Naive thymus-derived CD8-positive, alpha-beta T cell (primary cell): ENCODE results near the gene ATG16L1. TPM values are rescaled to one million over a fixed set of nuclear protein-coding genes. Genes with fewer than 3 reads are reported as not detected.
A peak's percentile ranks its signal among the peaks of the same experiment; 100 is the strongest.

Experiments used
- ATAC-seq, 2 donors: fragments of 150-1000 bp; cut with Tn5 transposase in 1 of 2; sonication (Bioruptor Pico), chemical (Tn5 transposase) in 1 of 2; 1 replicate in 1 of 2; 2 replicates in 1 of 2; pipeline ENCODE4 v1.10.0; 2021; ENCODE audit warnings: mild to moderate bottlenecking in 2 of 2, moderate library complexity in 2 of 2
- POLR2A ChIA-PET: fragments of 350-600 bp; sonication (Branson Sonifier 250); formaldehyde crosslinking; loops from one replicate; lab custom pipeline; 2021; ENCODE audit warnings: antibody characterized with exemption; lab: Charles Lee
- DNase-seq, 10 donors: peaks; one replicate each; pipeline versions ENCODE4 v3.0.0 to v3.0.0-alpha.2; 2020 to 2022
- H3K27ac Mint-ChIP-seq, 10 donors: one replicate each; pipeline ENCODE4 v1.8.0; 2020 to 2022; ENCODE audit warnings: mild to moderate bottlenecking in 10 of 10, mixed read lengths in 10 of 10, moderate library complexity in 4 of 10, inconsistent platforms in 1 of 10
- H3K27me3 Mint-ChIP-seq, 5 donors: one replicate each; pipeline ENCODE4 v1.8.0; 2021 to 2022; ENCODE audit warnings: mixed read lengths in 5 of 5
- H3K36me3 Mint-ChIP-seq, 3 donors: one replicate each; pipeline ENCODE4 v1.8.0; 2020 to 2022; ENCODE audit warnings: mixed read lengths in 3 of 3, mild to moderate bottlenecking in 2 of 3, inconsistent platforms in 1 of 3
- H3K4me1 Mint-ChIP-seq, 4 donors: one replicate each; pipeline ENCODE4 v1.8.0; 2021 to 2022; ENCODE audit warnings: mixed read lengths in 4 of 4
- H3K4me3 Mint-ChIP-seq, 10 donors: one replicate each; pipeline ENCODE4 v1.8.0; 2020 to 2022; ENCODE audit warnings: mild to moderate bottlenecking in 10 of 10, mixed read lengths in 10 of 10, moderate library complexity in 6 of 10, inconsistent platforms in 1 of 10
- H3K9me3 Mint-ChIP-seq, 9 donors: one replicate each; pipeline ENCODE4 v1.8.0; 2020 to 2022; ENCODE audit warnings: mixed read lengths in 9 of 9, mild to moderate bottlenecking in 3 of 9, inconsistent platforms in 1 of 9, moderate library complexity in 1 of 9
- polyA plus RNA-seq, 3 donors: library from polyadenylated mRNA; unstranded; fragments of 300-500 nt; fragmentation: Illumina TruSeq; gene quantifications; one replicate each; pipeline ENCODE4 v1.2.3, GENCODE V29; 2021
- total RNA-seq, 8 experiments: library from RNA in 2 of 8; stranded (reverse) in 2 of 8; gene quantifications; one replicate each; pipeline ENCODE4 v1.2.3 and lab custom pipeline; 2021 to 2026

ATG16L1 gene
- total and polyA plus RNA-seq, 5 experiments from 2014 or later, result 12.4 to 78.5 (median 19.3) TPM

DNA sequence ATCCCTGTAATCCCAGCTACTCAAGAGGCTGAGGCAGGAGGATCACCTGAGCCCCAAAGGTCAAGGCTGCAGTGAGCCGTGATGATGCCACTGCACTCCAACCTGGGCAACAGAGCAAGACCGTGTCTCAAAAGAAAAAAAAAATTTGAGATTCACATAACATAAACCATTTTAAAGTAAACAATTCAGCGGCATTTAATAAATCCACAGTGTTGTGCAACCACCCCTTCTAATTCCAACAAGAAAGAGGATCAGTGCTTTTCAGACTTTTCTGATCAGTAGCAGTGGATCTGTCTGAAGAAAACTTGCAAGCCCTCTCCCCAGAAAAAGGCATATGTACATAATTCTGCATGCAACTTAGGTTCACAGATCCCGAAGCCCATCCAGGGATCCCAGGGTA is 48.9 kb downstream of the ATG16L1 start:
- no peak overlapping the region for H3K4me3 Mint-ChIP-seq
- ATAC-seq, result no peak
- no peaks in the 10 kb centered on the region for H3K27me3 Mint-ChIP-seq
- H3K4me1 Mint-ChIP-seq, result peaks cover 4 to 18% (median 10%) of the 10 kb centered on the region in 4 donors
- no peaks in the 10 kb centered on the region for H3K9me3 Mint-ChIP-seq
- H3K36me3 Mint-ChIP-seq, result peaks cover 0 to 13% (median 4%) of the 10 kb centered on the region in 3 donors
- DNase-seq, result no peak
- POLR2A ChIA-PET, result no interaction called here
- H3K27ac Mint-ChIP-seq, result peak overlapping the region in 2 of 10 donors; percentile 65 to 79

DNA sequence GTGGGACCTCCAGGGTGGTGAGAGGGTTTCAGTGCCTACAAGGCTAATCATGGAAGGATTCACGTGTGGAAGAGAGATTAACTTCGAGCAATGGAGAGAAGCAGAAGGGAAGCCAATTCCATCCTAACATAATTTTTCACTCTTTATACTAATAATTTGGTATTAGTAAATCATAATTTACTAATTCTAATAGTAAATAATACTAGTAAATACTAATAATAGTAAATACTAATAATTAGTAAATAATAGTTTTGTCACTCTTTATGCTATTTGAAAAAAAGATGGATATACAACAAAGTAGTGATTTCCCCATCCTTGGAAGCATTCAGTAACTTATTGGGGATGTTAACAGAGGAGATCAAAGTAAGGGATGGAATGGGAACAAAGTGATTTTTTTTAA is 49.8 kb downstream of the ATG16L1 start:
- H3K36me3 Mint-ChIP-seq, result peaks cover 0 to 5% (median 0%) of the 10 kb centered on the region in 3 donors
- H3K4me1 Mint-ChIP-seq, result peaks cover 4 to 18% (median 9%) of the 10 kb centered on the region in 4 donors
- ATAC-seq, result no peak
- no peaks in the 10 kb centered on the region for H3K27me3 Mint-ChIP-seq
- no peaks in the 10 kb centered on the region for H3K9me3 Mint-ChIP-seq
- POLR2A ChIA-PET, result interaction anchor here (1.8 kb wide), 1 partner anchor 20 kb away, joined by 6 read pairs; no protein-coding TSS in a partner anchor
- DNase-seq, result no peak
- H3K4me3 Mint-ChIP-seq, result no peak overlapping the region
- H3K27ac Mint-ChIP-seq, result no peak overlapping the region

DNA sequence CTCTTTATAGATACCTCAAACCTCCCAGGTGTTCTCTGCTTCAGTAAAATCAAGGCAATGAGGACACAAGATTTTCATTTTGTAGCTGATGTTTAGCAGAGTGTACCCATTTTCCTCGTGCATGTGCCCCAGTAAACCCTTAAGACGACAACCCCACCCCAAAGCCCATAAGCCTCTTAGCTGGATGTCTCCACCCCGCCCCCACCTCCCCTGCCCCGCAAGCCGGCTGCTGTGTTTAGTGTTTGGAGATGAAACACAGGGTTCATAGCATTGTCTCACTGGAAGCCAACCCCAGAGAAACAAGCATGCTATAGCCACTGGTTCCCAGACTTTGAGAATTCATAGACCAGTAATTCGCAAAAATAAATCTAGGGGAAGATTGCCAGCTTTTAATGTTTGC is 50.3 kb downstream of the ATG16L1 start:
- no peaks in the 10 kb centered on the region for H3K27me3 Mint-ChIP-seq
- peaks cover 4 to 16% (median 9%) of the 10 kb centered on the region in 4 donors for H3K4me1 Mint-ChIP-seq
- DNase-seq, result no peak
- H3K4me3 Mint-ChIP-seq, result no peak overlapping the region
- ATAC-seq, result no peak
- POLR2A ChIA-PET, result interaction anchor here (1.8 kb wide), 1 partner anchor 19 kb away, joined by 6 read pairs; no protein-coding TSS in a partner anchor
- no peak overlapping the region for H3K27ac Mint-ChIP-seq
- H3K36me3 Mint-ChIP-seq, result peaks cover 0 to 3% (median 0%) of the 10 kb centered on the region in 3 donors
- no peaks in the 10 kb centered on the region for H3K9me3 Mint-ChIP-seq

DNA sequence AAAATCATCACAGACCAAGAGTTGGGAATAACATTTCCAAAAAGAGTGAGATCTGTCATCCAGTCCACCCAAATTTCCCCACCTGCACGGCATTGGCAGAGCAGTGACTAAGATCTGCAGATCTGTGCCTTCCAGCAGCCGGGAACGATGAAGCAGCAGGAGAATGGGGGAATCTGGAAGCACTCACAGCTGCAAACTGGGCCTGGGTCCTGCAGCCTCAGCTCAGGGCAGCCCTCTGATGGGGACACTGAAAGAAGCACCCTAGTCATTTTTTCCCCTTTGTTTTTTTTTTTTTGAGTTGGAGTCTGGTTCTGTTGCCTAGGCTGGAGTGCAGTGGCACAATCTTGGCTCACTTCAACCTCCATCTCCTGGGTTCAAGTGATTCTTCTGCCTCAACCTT is 51.8 kb downstream of the ATG16L1 start:
- Mint-ChIP-seq H3K4me3 (no peak overlapping the region), H3K4me1 (peaks cover 4 to 12% (median 9%) of the 10 kb centered on the region in 4 donors), H3K36me3 (no peaks in the 10 kb centered on the region), H3K27ac (no peak overlapping the region), H3K9me3 (no peaks in the 10 kb centered on the region), H3K27me3 (no peaks in the 10 kb centered on the region)
- DNase-seq, result no peak
- ATAC-seq, result no peak
- POLR2A ChIA-PET, result interaction anchor here (0.6 to 0.7 kb wide), 3 partner anchors 12 to 100 kb away, joined by 4 to 10 read pairs (median 5); no protein-coding TSS in a partner anchor

DNA sequence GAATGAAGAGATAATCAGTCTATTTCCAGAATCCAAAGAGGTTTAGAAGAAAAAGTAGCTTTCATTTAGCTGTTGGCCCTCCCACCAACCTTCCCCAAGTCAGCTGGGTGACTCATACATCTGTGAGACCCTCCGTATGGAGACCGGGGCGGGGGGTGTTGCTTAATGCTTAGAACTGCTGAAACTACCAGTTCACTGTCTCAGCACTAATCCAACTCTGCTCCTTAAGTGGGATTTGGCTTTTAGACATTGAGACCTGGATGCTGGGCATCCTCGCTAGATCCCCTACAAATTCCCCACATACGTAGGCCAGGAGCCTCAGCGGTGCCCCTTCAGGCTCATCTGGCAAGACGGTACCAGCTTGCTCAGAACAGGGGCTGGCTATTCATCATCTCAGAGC is 56.1 kb downstream of the ATG16L1 start, which contains the start of gene SAG:
TSS of gene SAG (plus strand) at position 252 of the 400 bp plus-strand sequence. CDS start 1,374 bp downstream, outside the sequence.
- H3K27me3 Mint-ChIP-seq, result no peaks in the 10 kb centered on the region
- no peaks in the 10 kb centered on the region for H3K9me3 Mint-ChIP-seq
- H3K36me3 Mint-ChIP-seq, result no peaks in the 10 kb centered on the region
- peak within 1 kb of the TSS in 2 of 10 donors; percentile 20 to 83 for H3K27ac Mint-ChIP-seq
- DNase-seq, result no peak
- POLR2A ChIA-PET, result interaction anchor here (0.6 kb wide), 1 partner anchor 46 kb away, joined by 3 read pairs; no protein-coding TSS in a partner anchor
- H3K4me3 Mint-ChIP-seq, result peak within 1 kb of the TSS in 1 of 10 donors; percentile 21
- no peak for ATAC-seq
- H3K4me1 Mint-ChIP-seq, result peaks cover 8 to 15% (median 12%) of the 10 kb centered on the region in 4 donors

DNA sequence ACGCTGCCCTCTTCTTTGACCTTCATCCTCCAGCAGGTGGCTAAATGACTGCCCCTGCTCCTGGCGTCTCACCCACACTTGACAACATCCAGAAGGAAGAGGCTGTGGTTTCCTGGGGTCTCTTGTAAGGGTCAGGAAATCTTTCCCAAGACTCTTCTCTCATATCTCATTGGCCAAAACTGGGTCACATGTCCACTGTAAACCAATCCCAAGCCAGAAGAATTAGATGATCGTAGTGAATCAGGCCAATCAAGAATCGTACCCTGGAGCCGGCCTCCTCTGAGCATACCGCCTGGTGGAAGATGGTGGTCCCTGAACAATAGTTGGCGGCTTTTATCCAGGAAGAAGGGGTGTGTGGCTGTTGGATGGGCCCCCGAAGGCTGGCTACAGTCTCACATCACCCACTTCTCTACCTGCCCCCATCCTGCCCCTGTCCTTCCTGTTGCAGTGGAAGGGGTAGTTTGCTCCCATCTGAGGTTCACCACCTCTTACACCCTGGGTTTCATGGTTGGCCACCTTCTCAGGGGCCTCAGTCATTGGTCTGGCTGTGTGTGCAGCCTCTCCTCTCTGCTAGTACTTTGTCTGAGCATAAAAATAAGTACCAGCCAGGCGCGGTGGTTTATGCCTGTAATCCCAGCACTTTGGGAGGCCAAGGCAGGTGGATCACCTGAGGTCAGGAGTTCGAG is 59.9 kb downstream of the ATG16L1 start:
- no peaks in the 10 kb centered on the region for H3K36me3 Mint-ChIP-seq
- H3K27ac Mint-ChIP-seq, result peak overlapping the region in 1 of 10 donors; percentile 57
- POLR2A ChIA-PET, result no interaction called here
- no peak for DNase-seq
- no peaks in the 10 kb centered on the region for H3K9me3 Mint-ChIP-seq
- no peak overlapping the region for H3K4me3 Mint-ChIP-seq
- no peaks in the 10 kb centered on the region for H3K27me3 Mint-ChIP-seq
- no peak for ATAC-seq
- peaks cover 10 to 24% (median 13%) of the 10 kb centered on the region in 4 donors for H3K4me1 Mint-ChIP-seq

DNA sequence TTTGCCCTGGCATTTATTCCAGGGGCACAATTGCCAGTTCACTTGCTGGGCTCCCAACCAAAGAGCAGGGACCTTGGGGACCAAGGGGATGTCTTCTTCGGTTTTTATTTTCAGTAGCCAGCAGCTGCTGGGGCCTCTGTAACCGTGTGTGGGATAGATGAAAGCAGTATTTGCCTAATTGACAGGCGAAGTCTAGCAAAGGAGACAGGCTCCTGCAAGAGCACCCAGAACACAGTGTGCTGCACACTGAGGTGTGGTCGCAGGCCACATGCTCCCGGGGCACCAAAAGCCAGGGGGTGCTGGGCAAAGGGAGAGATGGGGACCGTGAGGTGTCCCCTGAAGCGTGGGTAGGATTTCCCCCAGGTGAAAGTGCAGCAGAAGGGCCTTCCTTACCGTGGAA is 61.4 kb downstream of the ATG16L1 start:
- DNase-seq (no peak), ATAC-seq (no peak)
- peaks cover 7 to 28% (median 13%) of the 10 kb centered on the region in 4 donors for H3K4me1 Mint-ChIP-seq
- H3K27ac Mint-ChIP-seq, result peak overlapping the region in 2 of 10 donors; percentile 46 to 62
- no peaks in the 10 kb centered on the region for H3K36me3 Mint-ChIP-seq
- no peaks in the 10 kb centered on the region for H3K9me3 Mint-ChIP-seq
- POLR2A ChIA-PET, result interaction anchor here (0.7 kb wide), 1 partner anchor 328 kb away, joined by 4 read pairs; no protein-coding TSS in a partner anchor
- H3K27me3 Mint-ChIP-seq, result no peaks in the 10 kb centered on the region
- H3K4me3 Mint-ChIP-seq, result peak overlapping the region in 1 of 10 donors; percentile 63

DNA sequence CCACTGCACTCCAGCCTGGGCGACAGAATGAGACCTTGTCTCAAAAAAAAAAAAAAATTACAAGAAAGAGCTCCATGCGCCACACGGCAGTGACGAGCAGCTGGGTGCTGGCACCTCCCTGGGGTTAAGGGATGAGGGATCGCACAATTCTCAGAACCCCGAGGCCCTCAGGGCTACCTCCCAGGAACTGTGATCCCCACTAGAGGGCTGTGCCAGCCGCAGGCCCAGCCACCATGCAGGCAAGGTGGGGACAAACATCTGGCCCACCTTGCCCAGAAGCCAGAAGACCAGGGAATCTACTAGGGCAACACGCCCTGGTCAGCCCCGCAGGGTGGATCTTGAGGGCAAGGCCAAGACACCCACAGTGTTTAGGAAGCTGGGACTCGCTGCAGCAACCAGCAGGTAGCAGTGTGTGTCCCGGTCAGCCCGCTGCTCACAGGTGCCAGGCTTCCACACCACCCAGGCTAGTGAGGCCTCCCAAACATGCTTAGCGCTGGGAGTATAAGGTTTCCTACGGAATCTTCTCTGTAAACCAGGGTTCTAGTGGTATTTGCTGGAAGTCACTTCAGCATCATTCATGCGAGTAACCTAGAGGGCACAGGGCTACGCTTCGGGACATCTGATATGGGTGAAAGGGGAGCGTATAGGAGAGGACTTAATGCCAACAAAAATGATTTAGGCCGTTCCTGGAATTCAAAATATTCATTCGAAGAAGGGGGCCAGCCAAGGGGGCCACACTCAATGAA is 62.9 kb downstream of the ATG16L1 start:
- Mint-ChIP-seq H3K4me3 (no peak overlapping the region), H3K27ac (no peak overlapping the region), H3K9me3 (no peaks in the 10 kb centered on the region), H3K27me3 (no peaks in the 10 kb centered on the region), H3K4me1 (peaks cover 7 to 30% (median 13%) of the 10 kb centered on the region in 4 donors), H3K36me3 (no peaks in the 10 kb centered on the region)
- DNase-seq (no peak), ATAC-seq (no peak)
- POLR2A ChIA-PET, result no interaction called here

DNA sequence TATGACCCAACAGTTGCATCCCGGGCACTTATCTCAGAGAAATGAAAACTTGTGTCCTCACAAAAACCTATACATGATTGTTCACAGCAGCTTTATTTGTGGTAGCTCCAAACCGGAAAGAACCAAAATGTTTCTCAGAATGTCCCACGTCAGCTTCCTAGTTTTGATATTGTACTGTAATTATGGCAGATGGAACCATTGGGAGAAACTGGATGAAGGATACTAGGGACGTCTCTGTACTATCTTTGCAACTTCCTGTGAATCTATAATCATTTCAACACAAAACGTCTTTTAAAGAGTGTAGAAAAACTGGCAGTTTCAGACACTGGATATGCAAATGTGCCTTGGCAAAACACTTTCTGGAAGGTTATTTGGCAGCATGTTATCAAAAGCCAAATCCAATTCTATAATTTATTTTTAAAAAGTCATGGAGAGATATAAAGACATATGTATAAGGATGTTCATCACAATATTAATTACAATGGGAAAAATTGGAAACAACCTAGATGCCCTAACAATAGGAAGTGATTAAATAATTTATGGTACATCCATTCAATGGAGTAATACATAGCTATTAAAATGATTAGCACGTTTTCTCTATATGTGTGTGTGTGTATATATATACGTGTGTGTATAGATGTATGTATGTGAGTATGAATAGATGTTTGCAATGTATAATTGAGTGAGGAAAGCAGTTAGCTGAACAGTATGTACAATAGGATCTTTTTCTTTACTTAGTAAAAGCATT is 65.9 kb downstream of the ATG16L1 start:
- H3K4me1 Mint-ChIP-seq, result peaks cover 2 to 25% (median 10%) of the 10 kb centered on the region in 4 donors
- H3K27me3 Mint-ChIP-seq, result no peaks in the 10 kb centered on the region
- POLR2A ChIA-PET, result interaction anchor here (0.8 kb wide), 1 partner anchor 23 kb away, joined by 3 read pairs; no protein-coding TSS in a partner anchor
- H3K36me3 Mint-ChIP-seq, result no peaks in the 10 kb centered on the region
- H3K27ac Mint-ChIP-seq, result no peak overlapping the region
- ATAC-seq, result no peak
- no peak overlapping the region for H3K4me3 Mint-ChIP-seq
- H3K9me3 Mint-ChIP-seq, result no peaks in the 10 kb centered on the region
- DNase-seq, result no peak

DNA sequence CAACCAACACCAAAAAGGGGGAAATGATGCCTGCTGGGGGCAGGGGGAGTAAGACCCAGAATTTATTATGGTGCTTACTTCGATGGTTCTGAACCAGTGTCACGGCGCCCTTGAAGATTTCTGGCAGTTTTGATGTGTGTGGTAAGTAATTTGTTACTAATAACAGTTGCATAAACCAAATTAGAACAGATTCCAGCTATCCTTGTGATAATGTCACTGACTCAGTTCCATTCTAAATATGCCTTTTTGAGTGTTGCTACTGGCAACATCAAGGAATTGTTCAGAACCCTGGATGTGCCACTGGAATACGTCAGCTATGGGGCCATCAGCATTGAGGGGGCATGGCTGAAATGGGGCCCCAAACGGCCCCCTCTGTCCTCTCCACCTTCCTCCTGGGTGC is 67.8 kb downstream of the ATG16L1 start:
- POLR2A ChIA-PET, result interaction anchor here (1.2 kb wide), 1 partner anchor 14 kb away, joined by 4 read pairs; no protein-coding TSS in a partner anchor
- ATAC-seq, result no peak
- Mint-ChIP-seq H3K4me3 (no peak overlapping the region), H3K27me3 (no peaks in the 10 kb centered on the region), H3K9me3 (no peaks in the 10 kb centered on the region), H3K36me3 (no peaks in the 10 kb centered on the region), H3K27ac (peak overlapping the region in 2 of 10 donors; percentile 74 to 85), H3K4me1 (peaks cover 4 to 27% (median 11%) of the 10 kb centered on the region in 4 donors)
- no peak for DNase-seq

DNA sequence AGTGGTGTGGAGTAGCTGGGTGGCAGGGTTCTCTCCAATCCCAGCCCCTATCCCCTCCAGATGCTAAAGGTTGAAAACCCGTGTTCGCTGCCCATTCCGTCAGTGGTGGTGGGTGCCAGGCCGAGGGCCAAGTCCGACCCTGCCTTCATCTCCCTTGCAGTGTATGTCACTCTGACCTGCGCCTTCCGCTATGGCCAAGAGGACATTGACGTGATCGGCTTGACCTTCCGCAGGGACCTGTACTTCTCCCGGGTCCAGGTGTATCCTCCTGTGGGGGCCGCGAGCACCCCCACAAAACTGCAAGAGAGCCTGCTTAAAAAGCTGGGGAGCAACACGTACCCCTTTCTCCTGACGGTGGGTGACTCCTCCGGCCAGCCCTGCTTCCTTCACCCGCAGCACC is 69.0 kb downstream of the ATG16L1 start:
- DNase-seq (peak in 1 of 10 donors; percentile 23), ATAC-seq (no peak)
- Mint-ChIP-seq H3K27ac (peak overlapping the region in 1 of 10 donors; percentile 17), H3K4me3 (no peak overlapping the region), H3K9me3 (no peaks in the 10 kb centered on the region), H3K4me1 (peaks cover 6 to 35% (median 15%) of the 10 kb centered on the region in 4 donors), H3K36me3 (no peaks in the 10 kb centered on the region), H3K27me3 (no peaks in the 10 kb centered on the region)
- POLR2A ChIA-PET, result interaction anchor here (0.8 to 2.4 kb wide), 4 partner anchors 10 to 34 kb away, joined by 3 to 13 read pairs (median 5); partner anchors contain the start of gene DGKD

DNA sequence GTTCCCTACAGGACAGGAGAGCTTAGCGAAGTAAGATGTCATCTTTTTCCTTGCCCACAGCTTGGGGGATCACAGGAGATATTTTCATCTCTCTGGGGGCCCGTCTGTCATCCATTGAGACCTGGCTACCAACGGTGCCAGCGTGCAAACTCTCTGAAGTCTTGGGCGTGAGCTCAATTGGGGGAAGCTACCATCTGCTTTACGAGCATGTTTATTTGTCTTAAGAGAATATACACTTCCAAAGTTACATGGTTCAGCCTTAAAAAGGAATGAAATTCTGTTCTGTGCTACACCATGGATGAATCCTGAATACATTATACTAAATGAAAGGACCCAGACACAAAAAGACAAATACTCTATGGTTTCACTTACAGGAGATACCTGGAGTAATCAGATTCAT is 69.7 kb downstream of the ATG16L1 start:
- H3K36me3 Mint-ChIP-seq, result no peaks in the 10 kb centered on the region
- ATAC-seq (no peak), DNase-seq (no peak)
- H3K9me3 Mint-ChIP-seq, result no peaks in the 10 kb centered on the region
- peak overlapping the region in 1 of 10 donors; percentile 23 for H3K27ac Mint-ChIP-seq
- H3K27me3 Mint-ChIP-seq, result no peaks in the 10 kb centered on the region
- H3K4me3 Mint-ChIP-seq, result no peak overlapping the region
- peaks cover 6 to 41% (median 16%) of the 10 kb centered on the region in 4 donors for H3K4me1 Mint-ChIP-seq
- POLR2A ChIA-PET, result interaction anchor here (0.8 to 2.4 kb wide), 3 partner anchors 10 to 34 kb away, joined by 3 to 13 read pairs (median 6); partner anchors contain the start of gene DGKD
